Central memory CD8-positive, alpha-beta T cell (primary cell): Measurements from ENCODE around the gene NPFFR2.

ENCODE experiments used
- ATAC-seq: fragments of 150-1000 bp; cut with Tn5 transposase; replicated peaks from 2 replicates; pipeline ENCODE4 v1.10.0; 2022; ENCODE audit warnings: mild to moderate bottlenecking, moderate FRiP score, moderate number of reproducible peaks; ENCODE audit not compliant: poor library complexity, severe bottlenecking; ENCODE audit errors: extremely low read depth
- DNase-seq, 2 donors: peaks; one replicate each; pipeline ENCODE4 v3.0.0; 2021; ENCODE audit warnings: low spot score in 2 of 2
- H3K27ac Mint-ChIP-seq: one replicate; pipeline ENCODE4 v1.8.0; 2022; ENCODE audit warnings: low read depth, mild to moderate bottlenecking, moderate library complexity, mixed read lengths
- H3K27me3 Mint-ChIP-seq: one replicate; pipeline ENCODE4 v1.8.0; 2022; ENCODE audit warnings: mixed read lengths
- H3K36me3 Mint-ChIP-seq: one replicate; pipeline ENCODE4 v1.8.0; 2022; ENCODE audit warnings: mild to moderate bottlenecking, moderate library complexity, mixed read lengths; ENCODE audit not compliant: insufficient read depth
- H3K4me1 Mint-ChIP-seq: one replicate; pipeline ENCODE4 v1.8.0; 2022; ENCODE audit warnings: mixed read lengths
- H3K4me3 Mint-ChIP-seq: one replicate; pipeline ENCODE4 v1.8.0; 2022; ENCODE audit warnings: mild to moderate bottlenecking, moderate library complexity, mixed read lengths
- H3K9me3 Mint-ChIP-seq: one replicate; pipeline ENCODE4 v1.8.0; 2022; ENCODE audit warnings: mixed read lengths

Gene NPFFR2

DNA sequence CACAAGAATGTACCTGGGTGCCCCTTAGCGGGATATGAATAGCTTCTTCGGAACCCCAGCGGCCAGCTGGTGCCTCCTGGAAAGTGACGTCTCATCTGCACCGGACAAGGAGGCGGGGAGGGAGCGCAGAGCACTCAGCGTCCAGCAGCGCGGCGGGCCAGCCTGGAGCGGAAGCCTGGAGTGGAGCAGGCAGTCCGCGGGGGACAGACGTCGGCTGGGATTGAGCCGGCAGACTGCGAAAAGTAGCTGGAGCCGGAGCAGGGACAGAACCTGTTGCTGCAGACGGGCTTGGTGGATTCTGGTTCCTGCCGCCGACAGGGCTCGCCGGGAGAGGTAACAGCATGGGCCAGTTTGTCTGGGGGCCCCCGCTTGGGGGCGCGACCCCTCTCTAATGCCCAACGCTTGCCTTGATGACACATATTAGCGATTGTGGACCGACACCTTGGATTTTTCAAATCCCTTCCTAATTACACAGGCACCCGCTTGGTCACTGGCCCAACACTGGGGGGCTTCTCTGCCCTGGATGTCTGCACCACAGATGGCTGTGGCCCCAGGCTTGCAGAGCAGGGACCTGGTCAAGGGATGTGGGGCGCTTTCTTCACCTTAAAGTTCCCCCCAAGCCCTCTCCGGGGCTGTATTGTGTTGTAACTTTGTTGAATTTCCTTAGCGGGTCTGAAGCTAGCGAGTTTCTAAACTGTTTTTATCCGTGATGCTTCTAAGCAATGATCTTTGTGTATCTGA is at the start of gene NPFFR2:
TSS of gene NPFFR2 (plus strand) at position 133 of the 741 bp plus-strand sequence. CDS start 96,592 bp downstream, outside the sequence.
- Mint-ChIP-seq H3K9me3 (peaks cover 4% of the 10 kb centered on the region), H3K36me3 (peaks cover 2% of the 10 kb centered on the region), H3K27me3 (peaks cover 14% of the 10 kb centered on the region), H3K4me3 (no peak within 1 kb of the TSS), H3K27ac (no peak within 1 kb of the TSS), H3K4me1 (no peaks in the 10 kb centered on the region)
- DNase-seq (no peak), ATAC-seq (no peak)

GRCh38 chr4:71992571-71993312 is 39.1 kb upstream of the NPFFR2 start:
- H3K9me3 Mint-ChIP-seq: peaks cover 15% of the 10 kb centered on the region
- H3K4me3 Mint-ChIP-seq: no peak overlapping the region
- no peak for DNase-seq
- no peak overlapping the region for H3K27ac Mint-ChIP-seq
- H3K27me3 Mint-ChIP-seq: no peaks in the 10 kb centered on the region
- H3K36me3 Mint-ChIP-seq: no peaks in the 10 kb centered on the region
- H3K4me1 Mint-ChIP-seq: no peaks in the 10 kb centered on the region
- ATAC-seq: no peak

DNA sequence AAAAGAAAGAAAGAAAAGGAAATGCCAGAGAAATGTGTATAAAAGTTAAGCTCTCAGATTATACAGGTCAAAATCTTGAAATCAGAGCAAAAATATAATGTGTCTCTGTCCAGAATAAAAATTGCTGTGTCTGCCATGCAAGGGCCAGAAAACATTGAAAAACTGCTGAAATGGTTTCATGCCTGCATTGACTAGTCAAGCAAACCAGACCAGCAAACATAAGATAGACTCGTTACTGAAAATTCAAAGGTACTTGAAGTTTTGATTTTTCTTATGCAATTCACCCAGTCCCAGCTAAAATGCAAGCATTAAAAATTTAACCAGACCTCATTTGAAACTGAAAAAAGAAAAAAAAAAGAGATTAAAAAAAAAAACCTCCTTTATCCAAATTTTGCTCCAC is 37.2 kb upstream of the NPFFR2 start:
- Mint-ChIP-seq H3K27me3 (no peaks in the 10 kb centered on the region), H3K4me3 (no peak overlapping the region), H3K9me3 (peaks cover 22% of the 10 kb centered on the region), H3K27ac (no peak overlapping the region), H3K4me1 (no peaks in the 10 kb centered on the region), H3K36me3 (no peaks in the 10 kb centered on the region)
- DNase-seq (no peak), ATAC-seq (no peak)

DNA sequence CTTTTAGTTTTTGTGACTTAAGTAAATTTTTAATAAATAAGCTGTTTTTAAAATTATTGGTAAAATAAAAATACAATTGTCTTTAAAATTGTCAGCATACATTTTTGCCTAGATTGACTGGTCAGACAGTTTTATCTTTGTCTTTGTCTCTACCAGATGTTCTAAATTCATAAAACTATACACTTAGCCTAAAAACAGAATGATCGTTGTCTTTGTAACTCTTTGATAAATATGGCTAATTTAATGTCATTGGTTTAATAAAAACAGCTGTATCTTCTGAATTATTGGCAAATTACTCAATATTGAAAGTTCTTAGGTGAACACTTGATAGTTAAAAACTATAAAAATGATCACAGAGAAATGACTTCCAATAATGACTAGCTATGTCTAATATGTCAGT is 36.5 kb upstream of the NPFFR2 start:
- DNase-seq (no peak), ATAC-seq (no peak)
- Mint-ChIP-seq H3K27me3 (no peaks in the 10 kb centered on the region), H3K9me3 (peaks cover 18% of the 10 kb centered on the region), H3K27ac (no peak overlapping the region), H3K4me1 (no peaks in the 10 kb centered on the region), H3K4me3 (no peak overlapping the region), H3K36me3 (no peaks in the 10 kb centered on the region)

GRCh38 chr4:72006586-72006985 is 25.2 kb upstream of the NPFFR2 start:
- DNase-seq (no peak), ATAC-seq (no peak)
- no peaks in the 10 kb centered on the region for H3K36me3 Mint-ChIP-seq
- H3K27ac Mint-ChIP-seq: no peak overlapping the region
- no peak overlapping the region for H3K4me3 Mint-ChIP-seq
- no peaks in the 10 kb centered on the region for H3K4me1 Mint-ChIP-seq
- peaks cover 7% of the 10 kb centered on the region for H3K9me3 Mint-ChIP-seq
- no peaks in the 10 kb centered on the region for H3K27me3 Mint-ChIP-seq

- Mint-ChIP-seq H3K27ac (no peak overlapping the region), H3K4me3 (no peak overlapping the region), H3K27me3 (no peaks in the 10 kb centered on the region), H3K4me1 (no peaks in the 10 kb centered on the region), H3K36me3 (no peaks in the 10 kb centered on the region), H3K9me3 (peaks cover 1% of the 10 kb centered on the region)
- DNase-seq (no peak), ATAC-seq (no peak)
These were observed 19.9 kb upstream of the NPFFR2 start for GRCh38 chr4:72011906-72012305.

- H3K4me1 Mint-ChIP-seq: no peaks in the 10 kb centered on the region
- no peaks in the 10 kb centered on the region for H3K27me3 Mint-ChIP-seq
- H3K9me3 Mint-ChIP-seq: no peaks in the 10 kb centered on the region
- DNase-seq: no peak
- no peaks in the 10 kb centered on the region for H3K36me3 Mint-ChIP-seq
- H3K27ac Mint-ChIP-seq: no peak overlapping the region
- no peak overlapping the region for H3K4me3 Mint-ChIP-seq
- no peak for ATAC-seq
These were observed 15.8 kb upstream of the NPFFR2 start for GRCh38 chr4:72016011-72016410.

DNA sequence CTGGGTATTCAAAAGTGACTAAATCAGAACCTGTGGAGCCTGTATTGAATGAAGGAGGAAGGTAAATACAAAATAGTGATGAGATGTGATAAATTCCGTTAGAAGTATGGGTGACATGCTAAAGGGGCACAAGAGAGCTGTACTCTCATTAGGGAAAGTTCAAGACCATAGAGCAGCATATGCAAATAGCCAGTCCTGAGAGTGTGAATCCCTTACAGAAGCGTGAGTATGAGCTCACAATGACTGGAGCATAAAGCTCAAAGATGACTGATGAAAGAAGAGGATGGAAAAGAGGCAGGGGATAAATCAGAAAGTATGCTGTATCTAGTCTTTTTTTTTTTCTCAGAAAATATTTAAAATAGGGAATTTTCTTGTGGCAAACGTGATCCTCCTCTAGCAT is 12.1 kb upstream of the NPFFR2 start:
- no peaks in the 10 kb centered on the region for H3K36me3 Mint-ChIP-seq
- peaks cover 5% of the 10 kb centered on the region for H3K9me3 Mint-ChIP-seq
- H3K4me3 Mint-ChIP-seq: no peak overlapping the region
- no peaks in the 10 kb centered on the region for H3K27me3 Mint-ChIP-seq
- H3K4me1 Mint-ChIP-seq: no peaks in the 10 kb centered on the region
- DNase-seq (no peak), ATAC-seq (no peak)
- no peak overlapping the region for H3K27ac Mint-ChIP-seq

GRCh38 chr4:72022553-72022952 is 9.2 kb upstream of the NPFFR2 start:
- no peaks in the 10 kb centered on the region for H3K27me3 Mint-ChIP-seq
- no peaks in the 10 kb centered on the region for H3K36me3 Mint-ChIP-seq
- no peak overlapping the region for H3K4me3 Mint-ChIP-seq
- DNase-seq (no peak), ATAC-seq (no peak)
- no peaks in the 10 kb centered on the region for H3K4me1 Mint-ChIP-seq
- H3K27ac Mint-ChIP-seq: no peak overlapping the region
- H3K9me3 Mint-ChIP-seq: peaks cover 10% of the 10 kb centered on the region

- Mint-ChIP-seq H3K4me1 (no peaks in the 10 kb centered on the region), H3K36me3 (no peaks in the 10 kb centered on the region), H3K27me3 (no peaks in the 10 kb centered on the region), H3K9me3 (no peaks in the 10 kb centered on the region), H3K4me3 (no peak overlapping the region), H3K27ac (no peak overlapping the region)
- no peak for ATAC-seq
- DNase-seq: no peak
These were observed 23.8 kb downstream of the NPFFR2 start for GRCh38 chr4:72055566-72055965.

DNA sequence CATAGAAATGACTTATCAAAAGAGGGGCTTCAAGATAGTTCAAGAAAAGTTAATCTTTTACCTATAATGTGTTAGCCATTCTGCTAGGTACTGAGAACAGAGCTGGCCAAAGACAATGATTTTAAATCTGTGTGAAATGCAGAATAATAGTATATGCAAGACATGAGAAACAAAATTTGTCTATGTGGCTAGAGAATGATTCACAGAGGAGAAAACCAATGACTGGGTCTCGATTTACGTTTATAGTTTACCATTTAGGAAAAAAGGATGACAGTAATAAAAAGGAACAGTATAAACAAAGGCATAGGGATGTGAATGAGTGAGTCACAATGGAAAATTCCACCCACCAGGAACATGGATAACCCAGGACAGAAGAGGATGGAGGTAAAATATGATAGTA is 31.9 kb downstream of the NPFFR2 start:
- peaks cover 5% of the 10 kb centered on the region for H3K9me3 Mint-ChIP-seq
- no peaks in the 10 kb centered on the region for H3K36me3 Mint-ChIP-seq
- ATAC-seq: no peak
- no peak overlapping the region for H3K4me3 Mint-ChIP-seq
- no peaks in the 10 kb centered on the region for H3K4me1 Mint-ChIP-seq
- no peaks in the 10 kb centered on the region for H3K27me3 Mint-ChIP-seq
- no peak overlapping the region for H3K27ac Mint-ChIP-seq
- no peak for DNase-seq

DNA sequence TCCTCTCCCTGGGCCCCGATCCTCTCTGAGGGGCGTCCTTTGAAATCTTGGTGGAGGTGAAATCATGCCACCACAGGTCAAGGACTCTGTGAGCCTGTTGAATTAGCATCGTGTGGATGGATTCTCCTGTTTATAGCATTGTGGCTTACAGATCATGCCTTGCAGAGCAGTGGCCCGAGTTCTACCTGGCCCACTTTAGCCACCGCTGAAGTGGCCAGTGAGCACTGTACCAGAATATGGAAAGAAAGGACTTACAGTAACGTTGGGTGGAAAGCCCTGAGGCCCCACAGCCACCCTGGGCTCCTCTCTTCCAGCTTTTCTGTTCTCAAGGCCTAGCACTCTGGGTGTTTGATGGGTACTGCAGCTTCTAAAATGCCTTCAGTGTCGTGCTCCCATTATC is 35.3 kb downstream of the NPFFR2 start:
- Mint-ChIP-seq H3K27ac (no peak overlapping the region), H3K4me3 (no peak overlapping the region), H3K9me3 (peaks cover 13% of the 10 kb centered on the region), H3K36me3 (no peaks in the 10 kb centered on the region), H3K4me1 (no peaks in the 10 kb centered on the region), H3K27me3 (no peaks in the 10 kb centered on the region)
- DNase-seq (no peak), ATAC-seq (no peak)

DNA sequence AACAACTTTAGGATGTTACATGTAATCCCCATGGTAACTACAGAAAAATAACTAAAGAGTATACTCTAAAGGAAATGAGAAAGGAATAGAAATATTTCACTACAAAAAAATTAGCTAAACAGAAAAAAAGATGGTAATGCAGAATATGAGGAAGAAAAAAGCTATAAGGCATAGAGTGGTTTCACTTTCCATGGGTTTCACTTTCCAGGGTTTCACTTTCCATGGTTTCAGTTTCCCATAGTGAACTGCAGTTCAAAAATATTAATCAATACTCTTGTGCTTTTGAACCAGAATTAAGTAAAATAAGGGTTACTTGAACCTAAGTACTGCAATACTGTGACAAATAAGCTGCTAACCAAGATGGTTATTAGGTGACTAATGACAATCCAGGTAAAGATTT is 42.0 kb downstream of the NPFFR2 start:
- Mint-ChIP-seq H3K9me3 (peaks cover 20% of the 10 kb centered on the region), H3K4me3 (no peak overlapping the region), H3K27ac (no peak overlapping the region), H3K36me3 (no peaks in the 10 kb centered on the region), H3K4me1 (no peaks in the 10 kb centered on the region), H3K27me3 (no peaks in the 10 kb centered on the region)
- no peak for DNase-seq
- no peak for ATAC-seq
